NCI-H510A (cell line): ENCODE measurements around the gene SNX19.
A peak's percentile ranks its signal among the peaks of the same experiment; 100 is the strongest.
"Not testable (repeated sequence)": the region's sequence is repeated elsewhere in the genome, so short reads cannot be mapped to it uniquely, and the experiment has no call there.

ENCODE experiments used
- DNase-seq: peaks from one replicate; lab custom pipeline; 2025; lab: John Stamatoyannopoulos, UW

SNX19 gene

DNA sequence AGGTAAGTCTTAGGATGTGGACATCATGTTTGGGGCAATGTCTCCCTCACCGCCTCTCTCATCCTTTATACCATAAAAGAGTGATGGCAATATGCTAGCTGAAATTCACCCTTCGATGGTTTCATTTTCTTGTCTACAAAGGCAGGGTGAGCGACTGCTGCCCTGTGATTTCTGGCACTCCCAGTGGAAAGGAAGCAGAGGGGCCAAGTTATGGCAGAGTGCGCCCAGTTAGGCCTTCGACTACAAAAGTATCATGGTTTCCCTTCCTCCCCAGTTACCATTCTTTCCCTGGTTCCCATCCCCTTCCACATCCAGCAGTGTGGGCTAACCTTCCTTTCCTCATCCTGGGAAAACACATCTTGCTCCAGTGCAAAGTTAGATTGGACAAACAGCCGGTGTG lies 43.8 kb downstream of the SNX19 start:
- DNase-seq, result no peak

DNA sequence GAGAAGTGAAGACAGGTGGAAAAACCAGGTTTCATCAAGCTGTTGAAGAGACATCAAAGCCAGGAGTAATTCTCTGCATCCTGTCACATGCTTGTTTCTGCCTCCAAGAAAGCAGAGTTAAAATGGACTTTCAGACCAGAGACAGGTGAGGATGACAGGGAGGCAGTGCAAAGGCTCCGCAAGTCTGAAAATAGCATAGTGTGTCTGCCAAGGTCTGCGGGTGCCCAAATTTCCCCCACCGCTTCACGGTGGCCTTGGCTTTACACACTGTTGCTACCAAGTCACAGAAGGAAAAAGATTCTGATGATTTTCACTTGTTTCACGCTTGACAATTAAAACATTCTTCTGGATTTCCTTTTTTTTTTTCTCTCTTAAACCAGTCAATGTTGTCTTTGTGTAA lies 44.2 kb downstream of the SNX19 start:
- no peak for DNase-seq

DNA sequence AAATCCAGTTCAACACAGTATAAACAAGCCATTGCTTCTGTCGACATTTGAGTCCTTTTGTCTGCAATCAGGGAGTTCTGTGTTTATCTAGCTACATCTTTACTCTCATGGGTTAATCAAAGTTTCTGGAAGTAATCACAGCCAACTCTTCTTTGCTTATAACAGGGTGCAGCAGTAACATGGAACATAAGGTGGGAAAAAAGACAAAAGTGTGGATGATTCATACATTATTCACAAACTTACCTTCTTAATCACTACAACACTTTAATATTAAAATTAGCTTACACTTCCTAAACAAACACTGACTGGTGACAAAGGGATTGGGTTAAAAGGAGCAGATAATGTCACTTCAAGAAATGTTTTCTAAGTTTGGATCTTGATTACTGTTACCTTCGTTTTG lies 44.7 kb downstream of the SNX19 start:
- no peak for DNase-seq

GRCh38 chr11:130868721-130869390 lies 47.4 kb downstream of the SNX19 start:
- no peak for DNase-seq

DNA sequence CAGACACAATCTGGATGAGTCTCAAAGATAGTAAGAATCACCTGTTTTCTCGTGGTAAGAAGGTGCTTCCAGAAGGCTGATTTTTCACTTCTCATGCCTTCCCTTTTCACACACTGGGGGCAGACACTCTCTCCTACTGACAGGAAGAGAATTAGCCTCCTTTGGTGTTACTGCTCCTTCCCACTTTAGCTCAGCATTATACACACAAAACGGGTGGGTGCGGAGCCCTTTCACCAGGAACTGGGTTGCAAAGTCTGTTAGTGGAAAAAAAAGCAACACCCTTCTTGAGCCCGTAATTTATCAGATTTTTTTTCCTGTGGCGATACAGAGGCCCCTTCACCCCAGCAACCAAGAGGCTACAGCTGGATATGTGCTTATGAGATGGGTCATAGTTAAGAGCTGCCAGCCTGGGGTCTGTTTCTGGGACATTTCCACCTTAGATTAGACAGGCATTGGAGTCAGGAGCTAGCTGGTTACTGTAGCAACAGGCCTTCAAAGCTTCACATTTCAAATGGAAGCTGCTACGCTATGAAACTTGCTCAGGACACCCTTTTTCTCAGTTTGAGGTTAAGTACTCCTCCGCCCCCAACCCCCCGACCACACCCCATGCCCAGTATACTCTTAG lies 48.1 kb downstream of the SNX19 start:
- no peak for DNase-seq

DNA sequence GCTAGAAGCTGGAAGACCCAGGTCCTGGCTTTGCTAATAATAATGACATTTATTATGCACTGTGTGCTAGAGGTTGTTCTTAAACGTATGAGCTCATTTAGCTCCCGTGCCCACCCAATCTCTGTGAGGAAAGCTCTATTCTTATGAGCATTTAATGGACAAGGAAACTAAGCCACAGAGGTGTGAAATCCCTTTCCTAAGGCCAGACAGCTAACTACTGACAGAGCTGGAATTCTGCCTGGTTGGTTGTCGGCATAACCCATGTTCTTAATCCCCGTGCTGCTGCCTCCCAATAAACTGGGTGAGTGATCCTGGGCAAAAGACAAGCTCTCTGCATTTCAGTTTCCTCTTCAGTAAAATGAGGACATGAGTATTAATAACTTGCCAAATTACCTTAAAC lies 49.4 kb downstream of the SNX19 start:
- DNase-seq, result no peak

DNA sequence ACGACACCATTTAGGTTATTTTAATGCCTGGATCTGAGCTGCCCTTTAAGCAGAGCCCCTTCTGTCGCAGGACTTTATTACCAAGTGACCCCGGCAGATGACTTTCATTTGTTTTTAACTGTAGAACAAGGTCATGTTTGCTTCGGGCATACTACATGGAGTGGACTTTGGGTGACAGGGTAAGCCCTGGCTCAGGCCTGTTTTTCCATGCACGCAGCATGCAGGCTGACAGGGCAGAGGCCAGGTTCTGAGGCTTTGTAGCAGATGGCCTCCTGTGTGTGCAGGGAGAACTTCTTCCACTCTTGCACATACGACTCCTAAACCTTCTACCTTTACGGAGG lies 50.5 kb downstream of the SNX19 start:
- no peak for DNase-seq

DNA sequence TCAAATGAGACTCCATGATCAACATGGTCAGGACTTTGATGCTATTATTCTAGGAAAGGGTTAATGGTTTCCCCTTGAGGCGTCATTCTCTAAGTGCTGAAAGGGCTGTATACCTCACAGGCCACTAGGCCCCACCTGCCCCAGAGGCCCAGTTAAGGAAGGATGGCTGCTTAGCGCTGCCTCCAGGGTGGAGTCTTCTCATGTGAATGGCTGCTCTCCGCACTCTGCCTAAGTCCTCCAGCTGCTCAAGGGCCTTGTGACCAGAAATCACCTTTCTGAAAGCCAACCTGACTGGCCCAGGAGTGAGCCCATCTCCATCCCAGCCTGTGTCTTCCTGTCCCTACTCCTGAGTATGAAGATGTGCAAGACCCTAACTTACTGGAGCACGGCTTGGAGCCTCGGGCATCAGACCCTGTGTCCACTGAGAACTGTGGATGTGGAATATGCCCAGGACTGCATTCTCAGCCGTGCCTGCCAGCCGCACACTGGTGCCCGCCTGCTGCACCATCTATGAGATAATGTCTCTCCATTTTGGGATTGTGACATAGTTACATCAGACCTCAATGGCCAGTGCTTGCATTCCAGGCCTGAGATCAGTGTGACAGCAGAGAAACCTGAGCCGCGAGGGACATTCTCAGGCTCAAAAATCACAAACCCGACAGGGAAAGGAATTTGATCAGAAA lies 51.0 kb downstream of the SNX19 start:
- no peak for DNase-seq

DNA sequence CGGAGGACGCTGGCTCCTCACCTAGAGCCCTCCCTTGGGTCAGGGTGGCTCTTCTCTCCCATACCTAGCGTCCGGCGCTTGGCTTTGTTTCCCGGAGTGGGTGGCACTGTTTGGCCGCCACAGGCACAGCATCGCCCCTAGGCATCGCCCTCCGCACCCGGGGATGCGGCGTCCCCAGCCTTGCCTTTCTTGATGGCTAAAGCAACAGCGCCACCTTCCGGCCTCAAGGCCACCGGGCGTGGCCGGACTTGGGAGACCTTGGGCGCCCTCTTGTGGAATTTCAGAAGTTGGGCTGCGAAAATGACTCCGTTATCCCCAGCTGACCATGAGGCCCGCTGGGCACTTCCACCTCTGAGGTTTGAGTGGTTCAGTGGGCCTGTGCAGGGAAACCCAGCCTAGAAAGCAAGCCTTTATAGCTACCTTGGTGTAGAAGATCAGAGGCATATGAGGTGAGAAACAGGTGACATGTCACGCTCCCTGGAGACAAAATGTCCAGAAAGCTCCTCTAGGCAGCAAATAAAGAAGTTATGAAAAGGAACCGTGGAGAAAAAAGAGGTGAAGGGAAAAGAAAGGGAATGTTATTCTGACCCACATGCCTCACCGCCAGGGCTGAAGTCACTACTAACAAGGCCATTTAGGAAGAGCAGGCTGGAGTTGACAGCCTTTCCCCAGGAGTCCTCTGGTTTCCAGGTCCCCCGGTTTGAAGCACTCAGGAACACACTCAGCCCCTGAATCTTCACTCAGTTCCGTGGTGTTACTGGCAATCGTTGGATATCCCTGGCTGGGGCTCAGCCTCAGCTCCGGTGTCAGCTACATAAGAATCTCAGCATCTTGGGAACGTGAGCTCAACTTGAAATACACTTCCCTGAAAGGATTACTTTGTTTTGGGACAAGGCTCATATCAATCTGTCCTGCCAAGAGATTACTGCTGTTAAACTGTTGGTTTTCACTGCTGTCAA lies 54.1 kb downstream of the SNX19 start:
- DNase-seq, result peak; percentile 27

- DNase-seq, result no peak
Measured at GRCh38 chr11:130861283-130861682, 55.0 kb downstream of the SNX19 start.

- DNase-seq, result no peak
Measured at GRCh38 chr11:130859886-130860285, 56.4 kb downstream of the SNX19 start.

- no peak for DNase-seq
Measured at GRCh38 chr11:130858215-130858614, 58.1 kb downstream of the SNX19 start.

- not testable (repeated sequence) for DNase-seq
Measured at GRCh38 chr11:130855707-130856106, 60.6 kb downstream of the SNX19 start.

DNA sequence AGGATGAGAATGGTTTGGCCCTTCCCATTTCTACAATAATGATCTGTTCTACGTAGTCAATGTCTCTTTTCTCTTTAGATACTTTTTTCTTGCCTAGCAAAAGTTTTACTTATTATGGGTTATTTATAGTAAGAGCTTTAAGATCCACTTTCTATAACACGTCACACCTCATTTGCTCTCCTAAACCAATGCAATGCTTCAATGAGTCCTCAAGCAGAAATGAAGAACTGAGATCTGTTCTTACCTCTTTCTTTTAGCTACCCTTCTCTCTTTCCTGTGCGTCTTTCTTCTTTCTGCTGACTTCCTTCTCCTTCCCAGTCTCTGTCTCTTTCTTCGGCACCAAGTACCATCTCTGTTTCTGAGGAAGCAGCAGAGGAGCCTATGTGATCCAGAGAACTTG lies 61.8 kb downstream of the SNX19 start:
- DNase-seq, result no peak

DNA sequence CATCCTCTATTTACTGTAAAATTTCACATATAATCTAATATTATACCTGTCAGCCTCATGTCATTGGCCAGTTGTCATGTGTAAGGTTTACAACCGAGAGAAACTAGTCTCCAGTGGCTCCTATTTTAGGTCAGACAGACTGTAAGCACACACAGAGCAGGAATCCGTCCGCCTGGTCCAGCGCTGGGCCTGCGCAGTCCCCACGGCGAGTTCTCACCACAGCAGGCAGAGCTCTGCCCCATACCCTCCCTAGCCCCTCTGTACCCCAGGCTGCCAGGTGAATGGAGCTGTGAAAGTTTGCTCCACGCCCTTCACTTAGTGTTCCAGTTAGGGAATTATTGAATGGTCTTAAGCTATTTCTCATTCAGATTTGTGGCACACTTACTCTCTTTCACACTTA lies 63.7 kb downstream of the SNX19 start:
- no peak for DNase-seq

DNA sequence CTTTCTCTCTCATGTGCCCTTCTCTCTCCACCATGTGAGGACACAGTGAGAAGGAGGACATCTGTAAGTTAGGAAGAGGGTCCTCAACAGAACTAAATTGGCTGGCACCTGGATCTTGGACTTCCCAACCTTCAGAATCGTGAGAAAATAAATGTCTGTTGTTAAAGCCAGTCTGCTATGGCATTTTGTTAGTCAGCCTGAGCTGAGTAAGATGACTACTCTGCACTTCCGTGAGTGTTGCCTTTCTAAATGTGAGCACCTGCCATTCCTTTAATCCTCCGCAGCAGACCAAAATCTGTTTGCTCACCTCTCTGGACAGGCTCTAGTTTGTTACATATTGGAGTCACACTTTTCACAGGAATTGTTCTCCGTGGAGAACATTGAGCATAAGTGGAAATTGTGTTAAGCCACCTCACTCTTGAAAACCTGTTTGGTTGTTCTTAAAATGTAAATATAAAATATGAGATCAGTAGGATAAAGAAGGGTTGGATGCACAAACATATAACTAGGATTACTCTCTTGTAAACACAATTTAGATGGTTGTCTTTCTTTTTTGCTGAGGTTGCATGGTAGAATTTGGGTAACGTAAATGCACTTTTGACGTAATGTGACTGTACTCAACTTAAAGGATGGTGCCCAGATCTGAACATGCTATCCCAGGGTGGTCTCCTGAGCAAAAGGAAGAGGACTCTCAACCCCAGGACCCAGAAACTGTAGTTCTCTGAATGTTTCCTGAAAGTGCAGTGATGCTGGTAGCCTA lies 65.9 kb downstream of the SNX19 start:
- DNase-seq, result no peak

DNA sequence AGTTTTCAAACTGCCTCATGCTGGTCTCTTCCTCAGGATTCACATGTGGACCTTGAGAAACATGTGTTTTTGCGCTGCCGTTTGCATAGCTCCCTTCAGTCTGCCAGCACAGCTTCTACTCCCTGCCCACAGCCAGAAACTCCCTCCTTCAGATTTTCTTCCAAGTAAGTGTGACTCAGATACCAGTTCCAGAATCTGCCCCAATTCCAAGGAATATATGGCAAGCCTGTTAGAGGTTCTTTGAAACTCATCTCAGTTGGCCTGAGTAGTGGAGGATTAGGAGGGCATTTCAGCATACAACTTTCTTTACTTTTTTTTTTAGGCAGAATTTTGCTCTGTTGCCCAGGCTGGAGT lies 67.1 kb downstream of the SNX19 start:
- DNase-seq, result no peak

GRCh38 chr11:130848361-130849214 lies 67.7 kb downstream of the SNX19 start:
- DNase-seq, result no peak

DNA sequence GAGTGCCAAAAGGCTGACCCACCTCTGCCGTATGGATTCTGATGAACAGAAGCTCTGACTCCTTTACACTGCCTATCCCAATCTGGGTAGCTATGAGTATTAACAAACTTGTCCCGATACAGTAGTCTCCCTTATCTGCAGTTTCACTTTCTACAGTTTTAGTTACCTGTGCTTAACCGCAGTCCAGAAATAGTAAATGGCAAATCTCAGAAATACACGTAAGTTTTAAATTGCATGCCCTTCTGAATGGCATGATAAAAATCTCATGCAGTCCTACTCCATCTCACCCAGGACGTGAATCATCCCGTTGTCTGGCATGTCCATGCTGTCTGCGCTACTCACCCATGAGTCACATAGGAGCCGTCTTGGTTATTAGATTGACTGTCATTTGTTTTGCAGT lies 68.8 kb downstream of the SNX19 start:
- DNase-seq, result no peak

- no peak for DNase-seq
Measured at GRCh38 chr11:130846606-130847005, 69.7 kb downstream of the SNX19 start.

DNA sequence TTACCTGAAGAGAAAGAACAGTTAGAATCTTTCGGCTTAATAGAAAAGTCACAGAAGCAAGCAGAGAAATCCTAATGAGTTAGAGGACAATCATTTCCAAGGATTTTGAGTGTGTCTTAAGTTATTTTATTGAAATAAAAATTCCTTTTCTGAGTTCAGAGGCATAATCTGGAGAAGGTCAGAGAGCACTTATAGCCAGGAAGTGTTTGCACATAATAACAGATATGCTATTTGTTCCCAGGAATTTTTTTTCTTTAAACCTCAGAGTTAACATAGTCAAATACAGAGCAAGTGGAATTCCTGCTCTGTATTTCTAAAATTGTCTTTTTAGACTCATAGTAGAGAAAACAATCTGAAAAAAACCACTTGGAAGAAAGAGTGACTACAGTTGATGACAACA lies 74.3 kb downstream of the SNX19 start:
- no peak for DNase-seq
